ENCODE results near the gene GSE1.

The GSE1 gene

GRCh38 chr16:85719605-85720301 lies 106.6 kb downstream of the GSE1 start:
- no peak overlapping the region for H3K27ac ChIP-seq
- TF ChIP-seq, protein P1, sequence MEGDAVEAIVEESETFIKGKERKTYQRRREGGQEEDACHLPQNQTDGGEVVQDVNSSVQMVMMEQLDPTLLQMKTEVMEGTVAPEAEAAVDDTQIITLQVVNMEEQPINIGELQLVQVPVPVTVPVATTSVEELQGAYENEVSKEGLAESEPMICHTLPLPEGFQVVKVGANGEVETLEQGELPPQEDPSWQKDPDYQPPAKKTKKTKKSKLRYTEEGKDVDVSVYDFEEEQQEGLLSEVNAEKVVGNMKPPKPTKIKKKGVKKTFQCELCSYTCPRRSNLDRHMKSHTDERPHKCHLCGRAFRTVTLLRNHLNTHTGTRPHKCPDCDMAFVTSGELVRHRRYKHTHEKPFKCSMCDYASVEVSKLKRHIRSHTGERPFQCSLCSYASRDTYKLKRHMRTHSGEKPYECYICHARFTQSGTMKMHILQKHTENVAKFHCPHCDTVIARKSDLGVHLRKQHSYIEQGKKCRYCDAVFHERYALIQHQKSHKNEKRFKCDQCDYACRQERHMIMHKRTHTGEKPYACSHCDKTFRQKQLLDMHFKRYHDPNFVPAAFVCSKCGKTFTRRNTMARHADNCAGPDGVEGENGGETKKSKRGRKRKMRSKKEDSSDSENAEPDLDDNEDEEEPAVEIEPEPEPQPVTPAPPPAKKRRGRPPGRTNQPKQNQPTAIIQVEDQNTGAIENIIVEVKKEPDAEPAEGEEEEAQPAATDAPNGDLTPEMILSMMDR (IDR thresholded peaks at IDR 0.05), result no peak
- no peak for TF ChIP-seq ZFX (IDR thresholded peaks at IDR 0.05; ENCODE audit: borderline replicate concordance)

GRCh38 chr16:85720302-85720637 lies 107.1 kb downstream of the GSE1 start:
- TF ChIP-seq ZFX (IDR thresholded peaks at IDR 0.05; ENCODE audit: borderline replicate concordance), result no peak
- TF ChIP-seq, protein P1 (IDR thresholded peaks at IDR 0.05), result no peak
- no peak overlapping the region for H3K27ac ChIP-seq

GRCh38 chr16:85722128-85722893 lies 109.2 kb downstream of the GSE1 start:
- no peak overlapping the region for H3K27ac ChIP-seq
- TF ChIP-seq, protein P1 (IDR thresholded peaks at IDR 0.05), result no peak
- TF ChIP-seq ZFX (IDR thresholded peaks at IDR 0.05; ENCODE audit: borderline replicate concordance), result no peak

DNA sequence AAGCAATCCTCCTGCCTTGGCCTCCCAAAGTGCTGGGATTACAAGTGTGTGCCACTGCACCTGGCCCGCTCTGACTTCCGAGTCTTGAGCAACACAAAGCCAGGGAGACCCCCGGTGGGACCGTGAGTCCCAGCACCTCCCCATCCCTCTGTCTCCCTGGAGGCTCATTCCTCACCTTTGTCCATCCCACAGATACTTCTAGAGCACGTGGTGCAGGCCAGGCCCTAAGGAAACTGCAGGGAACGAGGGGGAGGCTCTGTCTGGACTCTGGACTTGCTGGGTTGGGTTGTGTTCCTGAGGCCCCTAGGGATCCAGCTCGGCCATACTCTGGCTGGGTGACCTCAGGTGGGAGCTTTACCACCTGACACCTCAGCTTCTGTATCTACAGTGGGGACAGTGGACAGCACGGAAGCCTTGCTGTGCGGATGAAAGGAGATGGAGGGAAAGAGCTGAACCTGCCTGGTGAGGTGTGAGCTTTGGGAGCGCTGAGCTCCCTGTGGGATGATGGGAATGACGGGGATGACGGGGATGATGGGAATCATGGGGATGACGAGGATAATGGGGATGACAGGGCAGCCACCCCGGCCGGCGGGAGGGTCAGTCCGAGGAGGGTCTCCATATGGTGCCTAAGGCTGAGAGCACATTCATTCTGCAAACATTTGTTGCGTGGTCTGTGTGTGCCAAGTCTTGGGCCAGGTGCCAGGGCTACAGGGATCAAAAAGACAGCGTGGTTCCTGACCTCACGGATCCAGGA lies 111.2 kb downstream of the GSE1 start:
- H3K27ac ChIP-seq, result no peak overlapping the region
- TF ChIP-seq ZFX (IDR thresholded peaks at IDR 0.05; ENCODE audit: borderline replicate concordance), result no peak
- TF ChIP-seq, protein P1 (IDR thresholded peaks at IDR 0.05), result no peak

DNA sequence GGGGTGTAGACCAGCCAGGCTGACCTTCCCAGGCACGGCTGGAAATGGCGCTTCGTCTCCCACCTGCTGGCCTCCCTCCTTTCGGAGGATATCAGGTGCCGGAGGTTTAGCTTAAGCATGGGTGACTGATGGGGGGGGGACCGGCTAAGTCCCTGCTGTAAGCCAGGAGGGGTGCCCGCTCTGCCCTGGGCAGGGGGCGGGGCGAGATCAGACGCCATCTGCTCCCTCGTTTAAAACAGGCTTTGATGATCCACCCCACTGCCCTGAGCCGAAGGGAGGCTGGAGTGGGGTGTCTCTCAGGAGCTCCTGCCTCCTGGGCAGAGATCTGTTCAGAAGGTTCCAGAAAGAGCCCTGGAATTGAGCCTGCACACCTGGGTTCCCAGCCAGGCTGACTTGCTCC lies 111.8 kb downstream of the GSE1 start:
- H3K27ac ChIP-seq, result no peak overlapping the region
- TF ChIP-seq ZFX (IDR thresholded peaks at IDR 0.05; ENCODE audit: borderline replicate concordance), result no peak
- TF ChIP-seq, protein P1 (IDR thresholded peaks at IDR 0.05), result no peak
